T-cell (primary cell): Measurements from ENCODE around the gene ZNF283. TPM values are rescaled to one million over a fixed set of nuclear protein-coding genes. Genes with fewer than 3 reads are reported as not detected.
"Not testable (repeated sequence)": the region's sequence is repeated elsewhere in the genome, so short reads cannot be mapped to it uniquely, and the experiment has no call there.

Experiments used
- ATAC-seq, 4 experiments: fragments of 200-7000 bp in 3 of 4; fragments of 150-1000 bp in 1 of 4; cut with Tn5 transposase; replicated peaks in 1 of 4; 1 replicate in 3 of 4; 2 replicates in 1 of 4; pipeline ENCODE4 v1.10.0; 2021; ENCODE audit warnings: moderate library complexity in 3 of 4, mild to moderate bottlenecking in 2 of 4, moderate number of reproducible peaks in 1 of 4
- CTCF ChIA-PET, 2 donors: fragments of 300-600 bp; sonication (Branson Sonifier 250); formaldehyde crosslinking; loops; one replicate each; lab custom pipeline; 2022; ENCODE audit warnings: antibody characterized with exemption in 2 of 2; lab: Charles Lee
- POLR2A ChIA-PET, 2 donors: fragments of 300-600 bp; sonication (Branson Sonifier 250); formaldehyde crosslinking; loops; one replicate each; lab custom pipeline; 2022; ENCODE audit warnings: antibody characterized with exemption in 2 of 2; lab: Charles Lee
- DNase-seq, 35 experiments: peaks; one replicate each; pipeline versions ENCODE4 v3.0.0 to v3.0.0-alpha.2; 2013 to 2023
- H3K27ac ChIP-seq: one replicate; pipeline ENCODE4 v1.5.1; 2013; ENCODE audit warnings: low read length
- H3K27me3 ChIP-seq, 2 experiments: replicated peaks in 1 of 2; 1 replicate in 1 of 2; 2 replicates in 1 of 2; pipeline versions ENCODE4 v1.6.1 to v1.7.0; 2013; ENCODE audit warnings: low read length in 1 of 2, mixed read lengths in 1 of 2; ENCODE audit not compliant: control insufficient read depth in 2 of 2, insufficient read depth in 2 of 2; ENCODE audit errors: extremely low read depth in 1 of 2
- H3K36me3 ChIP-seq, 2 donors: 1 replicate in 1 of 2; 2 replicates in 1 of 2; pipeline versions ENCODE4 v1.6.1 to v1.7.0; 2013; ENCODE audit warnings: low read length in 1 of 2; ENCODE audit not compliant: control insufficient read depth in 2 of 2, insufficient read depth in 1 of 2; ENCODE audit errors: extremely low read depth in 1 of 2
- H3K4me1 ChIP-seq, 2 experiments: 1 replicate in 1 of 2; 2 replicates in 1 of 2; pipeline versions ENCODE4 v1.6.1 to v1.7.0; 2013; ENCODE audit warnings: low read length in 2 of 2, mixed read lengths in 1 of 2; ENCODE audit not compliant: insufficient read depth in 2 of 2, control insufficient read depth in 1 of 2; ENCODE audit errors: extremely low read depth in 1 of 2
- H3K4me3 ChIP-seq, 2 donors: 1 replicate in 1 of 2; 2 replicates in 1 of 2; pipeline versions ENCODE4 v1.5.1 to v1.7.0; 2013; ENCODE audit warnings: mild to moderate bottlenecking in 2 of 2, low read length in 1 of 2, moderate library complexity in 1 of 2; ENCODE audit not compliant: control insufficient read depth in 1 of 2; ENCODE audit errors: extremely low read depth in 1 of 2
- H3K9me3 ChIP-seq: 2 replicates; pipeline ENCODE4 v1.7.0; 2013
- H3K27ac Mint-ChIP-seq, 2 donors: one replicate each; pipeline ENCODE4 v1.8.0; 2020 to 2021; ENCODE audit warnings: mild to moderate bottlenecking in 2 of 2, mixed read lengths in 2 of 2
- H3K27me3 Mint-ChIP-seq, 2 donors: one replicate each; pipeline ENCODE4 v1.8.0; 2021 to 2022; ENCODE audit warnings: mixed read lengths in 2 of 2
- H3K36me3 Mint-ChIP-seq: one replicate; pipeline ENCODE4 v1.8.0; 2021; ENCODE audit warnings: mixed read lengths
- H3K4me1 Mint-ChIP-seq, 3 donors: one replicate each; pipeline ENCODE4 v1.8.0; 2020 to 2022; ENCODE audit warnings: mixed read lengths in 3 of 3, mild to moderate bottlenecking in 1 of 3
- H3K4me3 Mint-ChIP-seq, 3 donors: one replicate each; pipeline ENCODE4 v1.8.0; 2020 to 2022; ENCODE audit warnings: mild to moderate bottlenecking in 3 of 3, mixed read lengths in 3 of 3, moderate library complexity in 3 of 3
- H3K9me3 Mint-ChIP-seq, 3 donors: one replicate each; pipeline ENCODE4 v1.8.0; 2020 to 2022; ENCODE audit warnings: mixed read lengths in 3 of 3
- WGBS: methylation state at CpG from one replicate; pipeline ENCODE4 v1.1.5; 2013; ENCODE audit warnings: missing lambda C conversion rate; ENCODE audit not compliant: insufficient coverage; 5-methylcytosine and 5-hydroxymethylcytosine counted together
- total RNA-seq, 35 experiments: library from RNA in 6 of 35; stranded (reverse) in 6 of 35; fragments of 120-200 nt in 1 of 35; gene quantifications; one replicate each; pipeline versions ENCODE4 v1.2.1 to v1.2.4 and lab custom pipeline; 2013 to 2026

ZNF283 gene
- total RNA-seq, 5 donors from 2014 or later (not counting 1 experiment from before 2014, with no cell fraction given) = 5.4 to 19.0 (median 12.7) TPM

GRCh38 chr19:43823856-43824255 lies 3.3 kb upstream of the ZNF283 start:
- Histone ChIP-seq H3K27me3 (peaks cover 9 to 23% of the 10 kb centered on the region in 2 experiments), H3K4me1 (peaks cover 6 to 20% of the 10 kb centered on the region in 2 experiments)
- ATAC-seq, H3K36me3 Mint-ChIP-seq, H3K36me3 ChIP-seq, H3K4me3 ChIP-seq, H3K9me3 Mint-ChIP-seq, CTCF ChIA-PET, DNase-seq, H3K4me3 Mint-ChIP-seq, POLR2A ChIA-PET, H3K27ac ChIP-seq, H3K9me3 ChIP-seq, H3K27ac Mint-ChIP-seq: not testable (repeated sequence)
- no CpG with 5 or more reads among the region's 3 CpGs for WGBS
- peaks cover 29 to 32% (median 29%) of the 10 kb centered on the region in 3 donors for H3K4me1 Mint-ChIP-seq
- peaks cover 14 to 28% of the 10 kb centered on the region in 2 donors for H3K27me3 Mint-ChIP-seq

GRCh38 chr19:43824572-43824971 lies 2.5 kb upstream of the ZNF283 start:
- H3K9me3 ChIP-seq, H3K4me3 ChIP-seq, H3K27ac Mint-ChIP-seq, POLR2A ChIA-PET, H3K36me3 Mint-ChIP-seq, H3K4me3 Mint-ChIP-seq, DNase-seq, ATAC-seq, CTCF ChIA-PET, H3K36me3 ChIP-seq, H3K9me3 Mint-ChIP-seq, H3K27ac ChIP-seq: not testable (repeated sequence)
- Histone ChIP-seq H3K27me3 (peaks cover 9 to 18% of the 10 kb centered on the region in 2 experiments), H3K4me1 (peaks cover 6 to 20% of the 10 kb centered on the region in 2 experiments)
- WGBS = 49% methylated on average over 3 of the region's 4 CpGs
- H3K27me3 Mint-ChIP-seq = peaks cover 14 to 23% of the 10 kb centered on the region in 2 donors
- peaks cover 29 to 32% (median 29%) of the 10 kb centered on the region in 3 donors for H3K4me1 Mint-ChIP-seq

- ATAC-seq (no peak), DNase-seq (no peak)
- H3K9me3 Mint-ChIP-seq = peaks cover 7 to 54% (median 51%) of the 10 kb centered on the region in 3 donors
- H3K4me1 Mint-ChIP-seq = no peaks in the 10 kb centered on the region
- H3K27ac ChIP-seq = no peak overlapping the region
- peaks cover 15% of the 10 kb centered on the region for H3K9me3 ChIP-seq
- peaks cover 13 to 66% of the 10 kb centered on the region in 2 donors for H3K36me3 ChIP-seq
- H3K27me3 ChIP-seq = no peaks in the 10 kb centered on the region
- no peak overlapping the region for H3K4me3 Mint-ChIP-seq
- ChIA-PET CTCF (no interaction called here), POLR2A (no interaction called here)
- no peak overlapping the region for H3K4me3 ChIP-seq
- H3K27ac Mint-ChIP-seq = no peak overlapping the region
- no peaks in the 10 kb centered on the region for H3K4me1 ChIP-seq
- H3K36me3 Mint-ChIP-seq = peaks cover 84% of the 10 kb centered on the region
- no peaks in the 10 kb centered on the region for H3K27me3 Mint-ChIP-seq
These were observed 12.0 kb downstream of the ZNF283 start for GRCh38 chr19:43839139-43839538.

GRCh38 chr19:43842007-43842406 lies 14.9 kb downstream of the ZNF283 start:
- Mint-ChIP-seq H3K4me3 (no peak overlapping the region), H3K4me1 (no peaks in the 10 kb centered on the region), H3K27me3 (no peaks in the 10 kb centered on the region), H3K9me3 (peaks cover 10 to 56% (median 55%) of the 10 kb centered on the region in 3 donors), H3K36me3 (peaks cover 82% of the 10 kb centered on the region), H3K27ac (no peak overlapping the region)
- Histone ChIP-seq H3K4me3 (no peak overlapping the region), H3K27me3 (no peaks in the 10 kb centered on the region), H3K4me1 (no peaks in the 10 kb centered on the region), H3K27ac (no peak overlapping the region), H3K36me3 (peaks cover 7 to 46% of the 10 kb centered on the region in 2 donors), H3K9me3 (peaks cover 29% of the 10 kb centered on the region)
- ATAC-seq (no peak), DNase-seq (no peak)
- POLR2A ChIA-PET = no interaction called here
- no CpG with 5 or more reads among the region's 2 CpGs for WGBS
- CTCF ChIA-PET = no interaction called here

- peaks cover 69% of the 10 kb centered on the region for H3K36me3 Mint-ChIP-seq
These were observed 20.1 kb downstream of the ZNF283 start for GRCh38 chr19:43847246-43847645.

GRCh38 chr19:43847884-43848283 lies 20.8 kb downstream of the ZNF283 start:
- no peaks in the 10 kb centered on the region for H3K4me1 ChIP-seq
- peaks cover 27% of the 10 kb centered on the region for H3K9me3 ChIP-seq
- H3K36me3 Mint-ChIP-seq = peaks cover 69% of the 10 kb centered on the region
- H3K36me3 ChIP-seq = peaks cover under 1 to 10% of the 10 kb centered on the region in 2 donors
- H3K27ac Mint-ChIP-seq = no peak overlapping the region
- H3K9me3 Mint-ChIP-seq = peaks cover 7 to 68% (median 44%) of the 10 kb centered on the region in 3 donors
- H3K27me3 Mint-ChIP-seq = no peaks in the 10 kb centered on the region
- no peak overlapping the region for H3K4me3 ChIP-seq
- DNase-seq = no peak
- H3K4me3 Mint-ChIP-seq = no peak overlapping the region
- no peak for ATAC-seq
- H3K4me1 Mint-ChIP-seq = no peaks in the 10 kb centered on the region
- ChIA-PET POLR2A (no interaction called here), CTCF (no interaction called here)
- H3K27ac ChIP-seq = no peak overlapping the region
- no peaks in the 10 kb centered on the region for H3K27me3 ChIP-seq
- 100% methylated on average over 2 of the region's 4 CpGs for WGBS

More at GRCh38 chr19:43847246-43847645, 20.1 kb downstream of the ZNF283 start:
- H3K4me1 ChIP-seq = no peaks in the 10 kb centered on the region
- Mint-ChIP-seq H3K4me3 (no peak overlapping the region), H3K4me1 (no peaks in the 10 kb centered on the region), H3K27me3 (no peaks in the 10 kb centered on the region), H3K9me3 (peaks cover 6 to 62% (median 40%) of the 10 kb centered on the region in 3 donors), H3K27ac (no peak overlapping the region)
- no peak overlapping the region for H3K4me3 ChIP-seq
- H3K9me3 ChIP-seq = peaks cover 27% of the 10 kb centered on the region
- DNase-seq (no peak), ATAC-seq (no peak)
- no peaks in the 10 kb centered on the region for H3K27me3 ChIP-seq
- no CpG with 5 or more reads among the region's 1 CpG for WGBS
- H3K36me3 ChIP-seq = peaks cover 7 to 10% of the 10 kb centered on the region in 2 donors
- ChIA-PET CTCF (no interaction called here), POLR2A (interaction anchor here in 1 of 2 donors (0.6 kb wide), 1 partner anchor 255 kb away, joined by 3 read pairs; no protein-coding TSS in a partner anchor)
- H3K27ac ChIP-seq = no peak overlapping the region

- Mint-ChIP-seq H3K27ac (no peak overlapping the region), H3K4me3 (no peak overlapping the region), H3K27me3 (no peaks in the 10 kb centered on the region), H3K36me3 (peaks cover 60% of the 10 kb centered on the region), H3K4me1 (no peaks in the 10 kb centered on the region), H3K9me3 (peaks cover 7 to 68% (median 42%) of the 10 kb centered on the region in 3 donors)
- DNase-seq = no peak
- ChIA-PET POLR2A (no interaction called here), CTCF (no interaction called here)
- no peak overlapping the region for H3K4me3 ChIP-seq
- H3K9me3 ChIP-seq = peaks cover 27% of the 10 kb centered on the region
- H3K27me3 ChIP-seq = no peaks in the 10 kb centered on the region
- H3K27ac ChIP-seq = no peak overlapping the region
- H3K4me1 ChIP-seq = no peaks in the 10 kb centered on the region
- no peak for ATAC-seq
- peaks cover 0 to 10% of the 10 kb centered on the region in 2 donors for H3K36me3 ChIP-seq
These were observed 21.7 kb downstream of the ZNF283 start for GRCh38 chr19:43848821-43849220.
